GM12801 (cell line): ENCODE measurements around the gene GYPC.

Source experiments
- CTCF ChIP-seq: IDR thresholded peaks from one replicate; pipeline ENCODE4 v1.5.1; 2011; ENCODE audit warnings: control low read depth; ENCODE audit not compliant: insufficient read length; ENCODE audit errors: extremely low read depth

The GYPC gene

GRCh38 chr2:126659562-126660467 is 3.9 kb downstream of the GYPC start:
- TF ChIP-seq CTCF = no peak

GRCh38 chr2:126660971-126661370 is 5.0 kb downstream of the GYPC start:
- TF ChIP-seq CTCF = no peak

GRCh38 chr2:126661702-126662500 is 5.9 kb downstream of the GYPC start:
- no peak for TF ChIP-seq CTCF

GRCh38 chr2:126662621-126663020 is 6.7 kb downstream of the GYPC start:
- TF ChIP-seq CTCF = no peak

- TF ChIP-seq CTCF = no peak
These were observed 7.4 kb downstream of the GYPC start for GRCh38 chr2:126663184-126663963.

- TF ChIP-seq CTCF = no peak
These were observed 8.3 kb downstream of the GYPC start for GRCh38 chr2:126664234-126664633.

- no peak for TF ChIP-seq CTCF
These were observed 8.7 kb downstream of the GYPC start for GRCh38 chr2:126664639-126665038.
